ENCODE data around the gene RABGAP1L.

DNA sequence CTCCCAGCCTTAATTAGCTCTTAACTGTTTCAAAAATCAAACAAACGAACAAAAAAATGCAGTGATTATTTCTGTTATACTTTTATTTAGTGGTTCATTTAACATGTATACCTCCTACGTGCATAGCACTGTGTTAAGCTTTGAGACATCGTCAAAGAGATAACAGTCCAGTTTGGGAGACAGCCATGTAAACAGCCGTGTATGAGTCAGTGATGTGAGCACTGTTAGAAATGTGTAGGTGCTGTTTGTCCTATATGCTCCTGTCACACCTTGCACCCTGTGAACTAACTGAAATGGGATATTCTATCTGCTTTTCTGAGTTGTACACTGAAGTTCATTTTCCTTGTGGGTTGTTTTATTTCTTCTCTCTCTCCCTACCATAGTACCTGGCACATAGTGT is 730.7 kb downstream of the RABGAP1L start:
- TF ChIP-seq CTCF (IDR thresholded peaks at IDR 0.05) (no peak), POLR2A (IDR thresholded peaks at IDR 0.05) (no peak)

Data from Peyer's patch (tissue), 4 donors.